ENCODE data around the gene KIF1A. TPM values are rescaled to one million over a fixed set of nuclear protein-coding genes. Genes with fewer than 3 reads are reported as not detected.

Gene KIF1A
- total RNA-seq, 1 donor from 2014 or later = not detected

GRCh38 chr2:240745962-240746361, 74.1 kb downstream of the KIF1A start:
- Mint-ChIP-seq H3K9me3 (no peaks in the 10 kb centered on the region), H3K27ac (no peak overlapping the region), H3K36me3 (ENCODE audit: low read depth) (no peaks in the 10 kb centered on the region), H3K4me3 (no peak overlapping the region), H3K4me1 (no peaks in the 10 kb centered on the region), H3K27me3 (no peaks in the 10 kb centered on the region)
- ATAC-seq (ENCODE audit: low read depth) = no peak
- no peak for DNase-seq
- ChIA-PET CTCF (no interaction called here), POLR2A (no interaction called here)
- TF ChIP-seq CTCF (IDR thresholded peaks at IDR 0.05) = no peak
- intact Hi-C loops (cut with micrococcal nuclease) = no loop called here

- no peak for DNase-seq
- Mint-ChIP-seq H3K4me1 (no peaks in the 10 kb centered on the region), H3K9me3 (no peaks in the 10 kb centered on the region), H3K4me3 (no peak overlapping the region), H3K27ac (no peak overlapping the region), H3K27me3 (no peaks in the 10 kb centered on the region), H3K36me3 (ENCODE audit: low read depth) (no peaks in the 10 kb centered on the region)
- ATAC-seq (ENCODE audit: low read depth) = no peak
- intact Hi-C loops (cut with micrococcal nuclease) = no loop called here
- POLR2A ChIA-PET = no interaction called here
- CTCF ChIA-PET = no interaction called here
- TF ChIP-seq CTCF (IDR thresholded peaks at IDR 0.05) = no peak
These were observed 74.6 kb downstream of the KIF1A start for GRCh38 chr2:240745456-240745855.

GRCh38 chr2:240742602-240743095, 77.4 kb downstream of the KIF1A start:
- Mint-ChIP-seq H3K4me1 (no peaks in the 10 kb centered on the region), H3K4me3 (no peak overlapping the region), H3K9me3 (no peaks in the 10 kb centered on the region), H3K36me3 (ENCODE audit: low read depth) (no peaks in the 10 kb centered on the region), H3K27ac (no peak overlapping the region), H3K27me3 (no peaks in the 10 kb centered on the region)
- no peak for TF ChIP-seq CTCF (IDR thresholded peaks at IDR 0.05)
- CTCF ChIA-PET = no interaction called here
- POLR2A ChIA-PET = no interaction called here
- DNase-seq (no peak), ATAC-seq (ENCODE audit: low read depth) (no peak)
- intact Hi-C loops (cut with micrococcal nuclease) = no loop called here

- Mint-ChIP-seq H3K36me3 (ENCODE audit: low read depth) (no peaks in the 10 kb centered on the region), H3K27ac (no peak overlapping the region), H3K4me3 (no peak overlapping the region), H3K27me3 (peaks cover 3% of the 10 kb centered on the region), H3K9me3 (no peaks in the 10 kb centered on the region), H3K4me1 (no peaks in the 10 kb centered on the region)
- intact Hi-C loops (cut with micrococcal nuclease) = no loop called here
- POLR2A ChIA-PET = no interaction called here
- TF ChIP-seq CTCF (IDR thresholded peaks at IDR 0.05) = no peak
- ATAC-seq (ENCODE audit: low read depth) (no peak), DNase-seq (no peak)
- CTCF ChIA-PET = no interaction called here
These were observed 78.9 kb downstream of the KIF1A start for GRCh38 chr2:240741091-240741490.

GRCh38 chr2:240739797-240740196, 80.2 kb downstream of the KIF1A start:
- TF ChIP-seq CTCF (IDR thresholded peaks at IDR 0.05) = no peak
- ChIA-PET CTCF (no interaction called here), POLR2A (no interaction called here)
- no peak for DNase-seq
- no peak for ATAC-seq (ENCODE audit: low read depth)
- no peaks in the 10 kb centered on the region for H3K4me1 Mint-ChIP-seq
- no peak overlapping the region for H3K27ac Mint-ChIP-seq
- intact Hi-C loops (cut with micrococcal nuclease) = no loop called here
- H3K27me3 Mint-ChIP-seq = peaks cover 3% of the 10 kb centered on the region
- no peak overlapping the region for H3K4me3 Mint-ChIP-seq
- H3K36me3 Mint-ChIP-seq (ENCODE audit: low read depth) = no peaks in the 10 kb centered on the region
- H3K9me3 Mint-ChIP-seq = no peaks in the 10 kb centered on the region
